OCI-LY3 (cell line): ENCODE measurements around the gene SSTR5.
A peak's percentile ranks its signal among the peaks of the same experiment; 100 is the strongest.

ENCODE experiments used
- H2AFZ ChIP-seq: fragments of 200-600, 300-600 bp; shearing (Covaris generic); 2 replicates; pipeline ENCODE4 v1.6.0; 2014; ENCODE audit warnings: antibody characterized with exemption, low read depth, low read length
- H3K27ac ChIP-seq: fragments of 200-600, 300-600 bp; sonication (generic); 2 replicates; pipeline ENCODE4 v1.5.1; 2014; ENCODE audit warnings: mild to moderate bottlenecking, low read length, moderate library complexity, mixed read lengths
- H3K27me3 ChIP-seq: fragments of 200-600, 300-600 bp; sonication (generic); 2 replicates; pipeline ENCODE4 v1.6.1; 2014; ENCODE audit warnings: low read depth, low read length, mixed read lengths
- H3K36me3 ChIP-seq: fragments of 200-600, 300-600 bp; sonication (generic); replicated peaks from 2 replicates; pipeline ENCODE3; 2014; ENCODE audit warnings: low read depth, low read length, mixed read lengths
- H3K4me1 ChIP-seq: fragments of 300-600, 200-600 bp; sonication (generic); 2 replicates; pipeline ENCODE4 v1.6.1; 2014; ENCODE audit warnings: low read length, mixed read lengths
- H3K4me2 ChIP-seq: fragments of 200-600, 300-600 bp; sonication (generic); 2 replicates; pipeline ENCODE4 v1.6.1; 2014; ENCODE audit warnings: low read length, mixed read lengths
- H3K4me3 ChIP-seq: fragments of 300-600, 200-600 bp; sonication (generic); 2 replicates; pipeline ENCODE4 v1.5.1; 2014; ENCODE audit warnings: antibody characterized with exemption, mild to moderate bottlenecking, low read length, moderate library complexity
- H3K79me2 ChIP-seq: fragments of 300-600, 200-600 bp; shearing (Covaris generic); 2 replicates; pipeline ENCODE4 v1.6.1; 2014; ENCODE audit warnings: mild to moderate bottlenecking, low read length, mixed read lengths
- H3K9ac ChIP-seq: fragments of 300-600, 200-600 bp; shearing (Covaris generic); 2 replicates; pipeline ENCODE4 v1.6.0; 2014; ENCODE audit warnings: mild to moderate bottlenecking, low read length, moderate library complexity
- H3K9me3 ChIP-seq: fragments of 200-600, 300-600 bp; shearing (Covaris generic); 2 replicates; pipeline ENCODE4 v1.6.1; 2014; ENCODE audit warnings: low read length, mixed read lengths; ENCODE audit not compliant: insufficient read depth
- H4K20me1 ChIP-seq: fragments of 200-600, 300-600 bp; sonication (generic); 2 replicates; pipeline ENCODE4 v1.6.1; 2016; ENCODE audit warnings: low read length, mixed read lengths; ENCODE audit not compliant: insufficient read depth
- EZH2phosphoT487 ChIP-seq: fragments of 200-600 bp; shearing (Covaris generic); IDR thresholded peaks from 2 replicates; pipeline ENCODE4 v1.6.1; 2018; ENCODE audit warnings: antibody characterized with exemption, mixed run types, low read depth
- TF ChIP-seq, protein P1 (sequence below): fragments of 200-600, 300-600 bp; sonication (generic); IDR thresholded peaks from 2 replicates; pipeline ENCODE4 v1.5.1; 2014; ENCODE audit warnings: antibody characterized with exemption, low read length, low read depth

SSTR5 gene

DNA sequence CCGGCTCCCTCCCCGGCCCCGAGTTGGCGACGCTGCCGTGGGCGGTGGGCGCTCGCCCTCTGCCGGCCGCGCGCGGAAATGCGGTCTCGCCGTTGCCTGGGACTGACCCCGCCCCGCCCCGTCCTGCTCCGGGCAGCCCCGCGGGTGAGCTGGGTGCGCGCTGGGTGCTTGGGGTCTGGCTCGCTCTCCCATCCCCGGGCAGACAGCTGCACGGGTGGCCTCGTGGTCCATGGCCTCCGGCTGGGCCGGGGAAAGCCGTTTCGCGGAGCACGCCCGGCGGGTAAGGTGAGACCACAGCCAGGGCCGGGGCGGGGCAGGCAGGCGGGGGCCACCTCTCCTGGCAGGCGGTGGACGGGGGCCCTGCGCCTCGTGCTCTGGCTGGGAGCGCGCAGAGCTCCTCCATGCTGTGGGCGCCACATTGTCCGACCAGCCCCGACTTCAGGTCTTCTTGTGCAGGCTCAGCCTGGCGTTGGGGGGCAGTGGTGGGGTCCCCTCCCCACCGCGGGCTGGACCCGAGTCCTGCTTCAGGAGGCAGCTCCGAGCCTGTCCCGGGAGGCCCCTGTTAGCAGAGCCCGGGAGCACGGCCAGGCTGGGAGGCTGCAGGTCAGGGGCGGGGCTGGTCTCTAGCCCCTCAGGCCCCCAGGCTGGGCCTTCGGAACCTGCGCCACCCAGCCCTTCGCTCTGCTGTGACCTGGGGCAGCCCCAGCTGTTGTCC lies 30.5 kb downstream of the SSTR5 start:
- Histone ChIP-seq H3K9me3 (no peaks in the 10 kb centered on the region), H3K4me3 (no peak overlapping the region), H3K27ac (no peak overlapping the region), H3K4me2 (peak overlapping the region; percentile 47; the same call in 1 of the 2 replicates), H2AFZ (no peak overlapping the region), H3K9ac (no peak overlapping the region), H3K27me3 (peaks cover 11% of the 10 kb centered on the region; the same call in 1 of the 2 replicates), H3K79me2 (no peaks in the 10 kb centered on the region), H3K36me3 (no peaks in the 10 kb centered on the region), H3K4me1 (no peaks in the 10 kb centered on the region), H4K20me1 (no peaks in the 10 kb centered on the region)
- TF ChIP-seq EZH2phosphoT487: no peak
- TF ChIP-seq, protein P1, sequence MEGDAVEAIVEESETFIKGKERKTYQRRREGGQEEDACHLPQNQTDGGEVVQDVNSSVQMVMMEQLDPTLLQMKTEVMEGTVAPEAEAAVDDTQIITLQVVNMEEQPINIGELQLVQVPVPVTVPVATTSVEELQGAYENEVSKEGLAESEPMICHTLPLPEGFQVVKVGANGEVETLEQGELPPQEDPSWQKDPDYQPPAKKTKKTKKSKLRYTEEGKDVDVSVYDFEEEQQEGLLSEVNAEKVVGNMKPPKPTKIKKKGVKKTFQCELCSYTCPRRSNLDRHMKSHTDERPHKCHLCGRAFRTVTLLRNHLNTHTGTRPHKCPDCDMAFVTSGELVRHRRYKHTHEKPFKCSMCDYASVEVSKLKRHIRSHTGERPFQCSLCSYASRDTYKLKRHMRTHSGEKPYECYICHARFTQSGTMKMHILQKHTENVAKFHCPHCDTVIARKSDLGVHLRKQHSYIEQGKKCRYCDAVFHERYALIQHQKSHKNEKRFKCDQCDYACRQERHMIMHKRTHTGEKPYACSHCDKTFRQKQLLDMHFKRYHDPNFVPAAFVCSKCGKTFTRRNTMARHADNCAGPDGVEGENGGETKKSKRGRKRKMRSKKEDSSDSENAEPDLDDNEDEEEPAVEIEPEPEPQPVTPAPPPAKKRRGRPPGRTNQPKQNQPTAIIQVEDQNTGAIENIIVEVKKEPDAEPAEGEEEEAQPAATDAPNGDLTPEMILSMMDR: peak; percentile 52

DNA sequence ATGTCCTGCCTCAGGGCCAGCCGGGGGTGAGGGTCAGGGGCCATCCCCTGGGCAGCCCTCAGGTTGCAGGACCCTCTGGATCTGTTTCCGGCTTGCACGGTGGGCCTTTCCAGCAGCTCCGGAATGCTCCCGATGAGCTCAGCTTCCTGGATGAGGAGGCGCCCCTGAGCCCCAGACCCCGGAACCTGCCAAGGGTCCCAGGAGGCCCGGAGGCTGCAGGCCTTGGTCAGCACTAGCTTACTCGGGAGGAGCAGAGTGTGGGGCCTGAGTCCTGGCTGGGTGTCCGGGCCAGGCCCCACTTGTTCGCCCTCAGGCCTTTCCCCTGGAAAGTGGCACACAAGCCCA lies 31.1 kb downstream of the SSTR5 start:
- no peak overlapping the region for H3K27ac ChIP-seq
- no peaks in the 10 kb centered on the region for H4K20me1 ChIP-seq

DNA sequence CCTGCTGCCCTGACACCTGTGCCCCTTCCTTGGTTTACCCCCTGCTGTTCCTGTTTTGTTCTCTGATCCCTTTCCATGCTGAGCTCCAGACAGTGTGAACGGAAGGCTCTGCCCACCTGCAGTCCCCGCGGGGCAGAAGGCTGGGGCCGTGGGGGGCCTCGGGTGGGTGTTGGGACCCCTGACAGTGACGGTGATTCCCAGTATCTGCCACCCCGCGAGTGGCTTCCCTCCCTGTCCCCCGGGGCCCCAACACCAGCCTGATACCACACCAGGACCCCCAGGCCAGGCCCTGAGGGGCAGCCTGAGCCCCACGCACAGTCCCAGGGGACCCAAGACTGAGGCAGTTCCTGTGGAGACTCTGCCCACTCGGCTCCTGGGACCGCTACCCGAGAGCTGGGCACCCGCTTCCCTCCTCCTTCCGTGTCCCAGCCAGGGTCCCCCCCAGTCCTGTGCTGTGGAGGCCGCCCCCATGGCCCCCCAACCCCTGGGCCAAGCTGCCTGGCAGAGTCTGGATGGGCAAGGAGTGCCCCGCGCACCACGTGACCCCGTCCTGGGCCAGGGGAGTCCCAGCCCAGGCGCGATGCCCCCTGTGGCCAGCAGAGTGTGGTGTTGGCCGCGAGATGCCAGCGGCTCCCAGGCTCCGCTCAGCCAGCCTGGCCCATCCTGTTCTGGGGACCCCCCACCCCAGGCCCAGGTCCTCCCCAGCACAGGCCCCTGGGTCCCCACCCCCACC lies 33.5 kb downstream of the SSTR5 start:
- H3K79me2 ChIP-seq: no peaks in the 10 kb centered on the region
- no peak overlapping the region for H3K27ac ChIP-seq
- H3K27me3 ChIP-seq: peaks cover 11% of the 10 kb centered on the region; the same call in 1 of the 2 replicates
- H3K36me3 ChIP-seq: no peaks in the 10 kb centered on the region
- H3K9me3 ChIP-seq: no peaks in the 10 kb centered on the region
- H4K20me1 ChIP-seq: no peaks in the 10 kb centered on the region
- H3K4me2 ChIP-seq: peak overlapping the region; percentile 47
- no peak for TF ChIP-seq EZH2phosphoT487
- TF ChIP-seq, protein P1: peak; percentile 64
- H3K4me1 ChIP-seq: peaks cover 7% of the 10 kb centered on the region; the same call in 1 of the 2 replicates
- no peak overlapping the region for H3K9ac ChIP-seq
- H3K4me3 ChIP-seq: peak overlapping the region; percentile 53
- peak overlapping the region; percentile 46; the same call in 1 of the 2 replicates for H2AFZ ChIP-seq

More for the DNA sequence above, 31.1 kb downstream of the SSTR5 start:
- no peak overlapping the region for H3K9ac ChIP-seq
- no peak overlapping the region for H2AFZ ChIP-seq
- H3K79me2 ChIP-seq: no peaks in the 10 kb centered on the region
- no peaks in the 10 kb centered on the region for H3K4me1 ChIP-seq
- H3K27me3 ChIP-seq: peaks cover 11% of the 10 kb centered on the region; the same call in 1 of the 2 replicates
- no peaks in the 10 kb centered on the region for H3K9me3 ChIP-seq
- TF ChIP-seq, protein P1: no peak
- no peak for TF ChIP-seq EZH2phosphoT487
- no peak overlapping the region for H3K4me3 ChIP-seq
- H3K36me3 ChIP-seq: no peaks in the 10 kb centered on the region
- H3K4me2 ChIP-seq: no peak overlapping the region

DNA sequence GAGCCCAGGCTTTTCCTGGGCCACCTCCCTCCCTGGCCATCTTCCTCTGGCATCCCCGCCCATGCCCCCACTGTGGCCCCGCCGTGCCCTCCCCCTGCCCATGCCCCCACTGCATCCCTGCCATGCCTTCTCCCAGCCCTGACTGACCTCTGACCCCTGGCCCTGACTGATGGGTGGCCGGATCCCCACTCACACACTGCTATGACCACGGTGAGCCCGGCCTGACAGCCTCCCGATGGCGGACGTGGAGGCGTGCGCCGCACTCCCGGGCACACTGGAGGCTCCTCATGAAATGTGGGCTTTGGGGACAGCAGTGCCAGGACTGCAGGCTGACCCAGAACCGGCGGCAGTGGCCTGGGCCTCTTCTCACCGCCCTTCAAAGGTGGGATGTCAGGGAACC lies 34.1 kb downstream of the SSTR5 start:
- H2AFZ ChIP-seq: no peak overlapping the region
- H4K20me1 ChIP-seq: no peaks in the 10 kb centered on the region
- no peaks in the 10 kb centered on the region for H3K36me3 ChIP-seq
- no peak overlapping the region for H3K4me2 ChIP-seq
- peaks cover 7% of the 10 kb centered on the region; the same call in 1 of the 2 replicates for H3K4me1 ChIP-seq
- H3K9me3 ChIP-seq: no peaks in the 10 kb centered on the region
- H3K27me3 ChIP-seq: peaks cover 11% of the 10 kb centered on the region; the same call in 1 of the 2 replicates
- no peaks in the 10 kb centered on the region for H3K79me2 ChIP-seq
- no peak for TF ChIP-seq EZH2phosphoT487
- TF ChIP-seq, protein P1: no peak
- no peak overlapping the region for H3K27ac ChIP-seq
- no peak overlapping the region for H3K4me3 ChIP-seq
- H3K9ac ChIP-seq: no peak overlapping the region
